NCI-H345 treated with DMSO at 0.1 percent for 48 hours (cell line): ENCODE measurements around the gene AFP.

Source experiments
- DNase-seq: peaks from one replicate; lab custom pipeline; 2025; ENCODE audit not compliant: unreplicated experiment; lab: John Stamatoyannopoulos, UW

Gene AFP

GRCh38 chr4:73413294-73413755 lies 22.7 kb upstream of the AFP start:
- no peak for DNase-seq

- no peak for DNase-seq
Observed at GRCh38 chr4:73414936-73415271, 21.1 kb upstream of the AFP start.

GRCh38 chr4:73415807-73416238 lies 20.2 kb upstream of the AFP start:
- no peak for DNase-seq

GRCh38 chr4:73416423-73417087 lies 19.5 kb upstream of the AFP start:
- DNase-seq, result no peak

- DNase-seq, result no peak
Observed at GRCh38 chr4:73417342-73417741, 18.7 kb upstream of the AFP start.

- DNase-seq, result no peak
Observed at GRCh38 chr4:73417973-73418372, 18.0 kb upstream of the AFP start.

GRCh38 chr4:73418677-73419076 lies 17.3 kb upstream of the AFP start:
- DNase-seq, result no peak

GRCh38 chr4:73419106-73420038 lies 16.6 kb upstream of the AFP start:
- no peak for DNase-seq

DNA sequence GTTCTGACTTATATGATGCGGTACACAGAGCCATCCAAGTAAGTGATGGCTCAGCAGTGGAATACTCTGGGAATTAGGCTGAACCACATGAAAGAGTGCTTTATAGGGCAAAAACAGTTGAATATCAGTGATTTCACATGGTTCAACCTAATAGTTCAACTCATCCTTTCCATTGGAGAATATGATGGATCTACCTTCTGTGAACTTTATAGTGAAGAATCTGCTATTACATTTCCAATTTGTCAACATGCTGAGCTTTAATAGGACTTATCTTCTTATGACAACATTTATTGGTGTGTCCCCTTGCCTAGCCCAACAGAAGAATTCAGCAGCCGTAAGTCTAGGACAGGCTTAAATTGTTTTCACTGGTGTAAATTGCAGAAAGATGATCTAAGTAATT lies 15.4 kb upstream of the AFP start:
- no peak for DNase-seq

- DNase-seq, result peak; percentile 34
Observed at GRCh38 chr4:73421708-73422457, 14.1 kb upstream of the AFP start.

GRCh38 chr4:73422458-73422752 lies 13.6 kb upstream of the AFP start:
- no peak for DNase-seq

- no peak for DNase-seq
Observed at GRCh38 chr4:73423184-73423583, 12.8 kb upstream of the AFP start.

- no peak for DNase-seq
Observed at GRCh38 chr4:73426666-73427065, 9.4 kb upstream of the AFP start.

GRCh38 chr4:73429118-73429517 lies 6.9 kb upstream of the AFP start:
- DNase-seq, result no peak

- no peak for DNase-seq
Observed at GRCh38 chr4:73429826-73430587, 6.0 kb upstream of the AFP start.

DNA sequence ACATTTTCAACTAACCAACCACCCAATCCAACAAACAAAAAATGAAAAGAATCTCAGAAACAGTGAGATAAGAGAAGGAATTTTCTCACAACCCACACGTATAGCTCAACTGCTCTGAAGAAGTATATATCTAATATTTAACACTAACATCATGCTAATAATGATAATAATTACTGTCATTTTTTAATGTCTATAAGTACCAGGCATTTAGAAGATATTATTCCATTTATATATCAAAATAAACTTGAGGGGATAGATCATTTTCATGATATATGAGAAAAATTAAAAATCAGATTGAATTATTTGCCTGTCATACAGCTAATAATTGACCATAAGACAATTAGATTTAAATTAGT lies 4.2 kb upstream of the AFP start:
- DNase-seq, result no peak

GRCh38 chr4:73432169-73433000 lies 3.6 kb upstream of the AFP start:
- DNase-seq, result no peak

DNA sequence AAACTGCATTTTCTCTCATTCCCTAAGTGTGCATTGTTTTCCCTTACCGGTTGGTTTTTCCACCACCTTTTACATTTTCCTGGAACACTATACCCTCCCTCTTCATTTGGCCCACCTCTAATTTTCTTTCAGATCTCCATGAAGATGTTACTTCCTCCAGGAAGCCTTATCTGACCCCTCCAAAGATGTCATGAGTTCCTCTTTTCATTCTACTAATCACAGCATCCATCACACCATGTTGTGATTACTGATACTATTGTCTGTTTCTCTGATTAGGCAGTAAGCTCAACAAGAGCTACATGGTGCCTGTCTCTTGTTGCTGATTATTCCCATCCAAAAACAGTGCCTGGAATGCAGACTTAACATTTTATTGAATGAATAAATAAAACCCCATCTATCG lies 2.9 kb upstream of the AFP start:
- DNase-seq, result no peak

GRCh38 chr4:73434311-73434710 lies 1.7 kb upstream of the AFP start:
- no peak for DNase-seq
